Neuronal stem cell (in vitro differentiated cells): ENCODE results near the gene HS6ST3.
A peak's percentile ranks its signal among the peaks of the same experiment; 100 is the strongest.

ENCODE experiments used
- DNase-seq: peaks from one replicate; pipeline ENCODE4 v3.0.0-alpha.2; 2013; ENCODE audit warnings: low spot score
- H2AFZ ChIP-seq: one replicate; pipeline ENCODE4 v1.6.1; 2013; ENCODE audit warnings: mild to moderate bottlenecking, low read length, inconsistent platforms
- H2AK5ac ChIP-seq: 2 replicates; pipeline ENCODE4 v1.6.1; 2013; ENCODE audit warnings: low read depth, mild to moderate bottlenecking, inconsistent platforms, low read length, moderate library complexity, mixed read lengths
- H2BK120ac ChIP-seq: 2 replicates; pipeline ENCODE4 v1.6.1; 2013; ENCODE audit warnings: low read depth, mild to moderate bottlenecking, inconsistent platforms, low read length, moderate library complexity, mixed read lengths
- H2BK12ac ChIP-seq: one replicate; pipeline ENCODE4 v1.6.1; 2013; ENCODE audit warnings: low read length, inconsistent platforms
- H2BK15ac ChIP-seq: 2 replicates; pipeline ENCODE4 v1.6.1; 2013; ENCODE audit warnings: mild to moderate bottlenecking, low read length, inconsistent platforms, mixed read lengths
- H2BK5ac ChIP-seq: one replicate; pipeline ENCODE4 v1.6.1; 2013; ENCODE audit warnings: inconsistent platforms, mild to moderate bottlenecking, low read length, moderate library complexity
- H3K14ac ChIP-seq: one replicate; pipeline ENCODE4 v1.6.1; 2013; ENCODE audit warnings: low read length, inconsistent platforms
- H3K18ac ChIP-seq: 2 replicates; pipeline ENCODE4 v1.6.1; 2013; ENCODE audit warnings: low read length, inconsistent platforms
- H3K23ac ChIP-seq: 2 replicates; pipeline ENCODE4 v1.6.1; 2013; ENCODE audit warnings: low read depth, mild to moderate bottlenecking, mixed read lengths, low read length, inconsistent platforms; ENCODE audit not compliant: poor library complexity
- H3K27ac ChIP-seq: replicated peaks from 3 replicates; pipeline ENCODE4 v1.5.1; 2013; ENCODE audit warnings: low read length, inconsistent platforms
- H3K27me3 ChIP-seq, 3 experiments: 2 replicates each; pipeline ENCODE4 v1.6.1; 2013; ENCODE audit warnings: low read length in 3 of 3, mild to moderate bottlenecking in 2 of 3, inconsistent platforms in 1 of 3, low read depth in 1 of 3, mixed read lengths in 1 of 3, moderate library complexity in 1 of 3; ENCODE audit not compliant: control insufficient read depth in 3 of 3, insufficient read depth in 3 of 3
- H3K36me3 ChIP-seq, 2 donors: replicated peaks in 1 of 2; 2 replicates each; pipeline ENCODE4 v1.6.1; 2013; ENCODE audit warnings: low read length in 2 of 2; ENCODE audit not compliant: control insufficient read depth in 2 of 2, insufficient read depth in 2 of 2
- H3K4ac ChIP-seq: 2 replicates; pipeline ENCODE4 v1.6.1; 2013; ENCODE audit warnings: inconsistent platforms, mild to moderate bottlenecking, low read length, moderate library complexity
- H3K4me1 ChIP-seq, 2 donors: 1 replicate in 1 of 2; 2 replicates in 1 of 2; pipeline ENCODE4 v1.6.1; 2013; ENCODE audit warnings: low read length in 2 of 2, low read depth in 1 of 2; ENCODE audit not compliant: control insufficient read depth in 2 of 2, insufficient read depth in 1 of 2
- H3K4me2 ChIP-seq: one replicate; pipeline ENCODE4 v1.6.1; 2013; ENCODE audit warnings: mild to moderate bottlenecking, low read length, inconsistent platforms; ENCODE audit not compliant: insufficient read depth, poor library complexity, severe bottlenecking
- H3K4me3 ChIP-seq, 2 donors: 2 replicates each; pipeline ENCODE4 v1.5.1; 2013; ENCODE audit warnings: low read length in 2 of 2, mild to moderate bottlenecking in 2 of 2, inconsistent platforms in 1 of 2, moderate library complexity in 1 of 2
- H3K79me1 ChIP-seq: one replicate; pipeline ENCODE4 v1.6.1; 2013; ENCODE audit warnings: low read depth, mild to moderate bottlenecking, inconsistent platforms, low read length, moderate library complexity
- H3K9ac ChIP-seq: one replicate; pipeline ENCODE4 v1.6.1; 2013; ENCODE audit warnings: mild to moderate bottlenecking, low read depth, low read length, inconsistent platforms; ENCODE audit not compliant: poor library complexity
- H3K9me3 ChIP-seq, 2 donors: replicated peaks in 1 of 2; 2 replicates each; pipeline versions ENCODE3 to v1.6.1; 2013; ENCODE audit warnings: low read length in 2 of 2, mild to moderate bottlenecking in 2 of 2, inconsistent platforms in 1 of 2, low read depth in 1 of 2, mixed read lengths in 1 of 2, moderate library complexity in 1 of 2; ENCODE audit not compliant: control insufficient read depth in 2 of 2, insufficient read depth in 1 of 2
- H4K8ac ChIP-seq: one replicate; pipeline ENCODE4 v1.6.1; 2013; ENCODE audit warnings: low read depth, mild to moderate bottlenecking, inconsistent platforms, low read length, moderate library complexity
- H4K91ac ChIP-seq: one replicate; pipeline ENCODE4 v1.6.1; 2013; ENCODE audit warnings: low read length, low read depth, mild to moderate bottlenecking, inconsistent platforms; ENCODE audit not compliant: poor library complexity
- WGBS, 2 donors: extraction: QIAGEN DNeasy Blood & Tissue Kit; methylation state at CpG; one replicate each; pipeline ENCODE4 v1.1.7; 2013; ENCODE audit warnings: missing lambda C conversion rate in 2 of 2, mixed read lengths in 1 of 2; ENCODE audit not compliant: insufficient read length in 2 of 2, insufficient replicate concordance in 1 of 2; ENCODE audit errors: extremely low coverage in 2 of 2; 5-methylcytosine and 5-hydroxymethylcytosine counted together

The HS6ST3 gene

GRCh38 chr13:96474181-96474557, 384.3 kb downstream of the HS6ST3 start:
- Histone ChIP-seq H2AFZ (no peak overlapping the region), H3K23ac (no peak overlapping the region), H3K27ac (no peak overlapping the region), H3K9ac (no peak overlapping the region), H2BK12ac (no peak overlapping the region), H2BK5ac (no peak overlapping the region), H3K4me3 (no peak overlapping the region), H3K27me3 (no peaks in the 10 kb centered on the region), H2BK15ac (no peak overlapping the region), H3K4me1 (peaks cover 6 to 9% of the 10 kb centered on the region in 2 donors), H3K36me3 (no peaks in the 10 kb centered on the region), H3K9me3 (no peaks in the 10 kb centered on the region), H4K91ac (no peak overlapping the region), H3K4ac (no peak overlapping the region), H3K14ac (no peak overlapping the region), H3K18ac (no peak overlapping the region), H3K4me2 (no peak overlapping the region), H2AK5ac (no peak overlapping the region), H3K79me1 (no peaks in the 10 kb centered on the region), H4K8ac (no peak overlapping the region), H2BK120ac (no peak overlapping the region)
- no peak for DNase-seq
- WGBS, 2 donors, result no CpG with 5 or more reads among the region's 7 CpGs

DNA sequence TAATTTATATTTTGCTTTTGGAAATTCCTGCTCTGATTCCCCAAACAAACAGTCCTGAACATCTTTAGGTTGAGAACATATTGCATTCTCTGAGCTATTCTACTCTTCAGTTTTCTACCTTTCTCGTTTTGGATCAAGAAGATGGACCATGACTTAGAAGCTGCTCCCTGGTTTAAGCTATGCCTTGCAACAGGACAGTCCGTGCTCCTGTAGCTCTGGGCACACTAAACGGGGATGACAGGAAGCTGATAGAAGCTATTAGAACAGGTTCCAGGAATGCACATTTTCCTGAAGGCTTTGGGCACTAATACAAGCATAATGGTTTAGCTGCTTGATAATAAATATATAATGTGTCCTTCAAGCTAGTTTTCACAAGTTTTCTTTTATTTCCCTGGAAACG, 385.2 kb downstream of the HS6ST3 start:
- Histone ChIP-seq H3K9ac (no peak overlapping the region), H2AFZ (no peak overlapping the region), H3K4me2 (no peak overlapping the region), H3K36me3 (no peaks in the 10 kb centered on the region), H3K4me3 (no peak overlapping the region), H4K91ac (no peak overlapping the region), H2BK120ac (no peak overlapping the region), H3K4ac (no peak overlapping the region), H3K9me3 (no peaks in the 10 kb centered on the region), H2BK12ac (no peak overlapping the region), H3K27me3 (no peaks in the 10 kb centered on the region), H3K23ac (no peak overlapping the region), H2BK15ac (no peak overlapping the region), H3K79me1 (no peaks in the 10 kb centered on the region), H2BK5ac (no peak overlapping the region), H3K14ac (no peak overlapping the region), H3K18ac (no peak overlapping the region), H2AK5ac (no peak overlapping the region), H3K27ac (no peak overlapping the region), H4K8ac (no peak overlapping the region), H3K4me1 (peaks cover 6 to 9% of the 10 kb centered on the region in 2 donors)
- no peak for DNase-seq
- WGBS, 2 donors, result no CpG with 5 or more reads among the region's 4 CpGs

DNA sequence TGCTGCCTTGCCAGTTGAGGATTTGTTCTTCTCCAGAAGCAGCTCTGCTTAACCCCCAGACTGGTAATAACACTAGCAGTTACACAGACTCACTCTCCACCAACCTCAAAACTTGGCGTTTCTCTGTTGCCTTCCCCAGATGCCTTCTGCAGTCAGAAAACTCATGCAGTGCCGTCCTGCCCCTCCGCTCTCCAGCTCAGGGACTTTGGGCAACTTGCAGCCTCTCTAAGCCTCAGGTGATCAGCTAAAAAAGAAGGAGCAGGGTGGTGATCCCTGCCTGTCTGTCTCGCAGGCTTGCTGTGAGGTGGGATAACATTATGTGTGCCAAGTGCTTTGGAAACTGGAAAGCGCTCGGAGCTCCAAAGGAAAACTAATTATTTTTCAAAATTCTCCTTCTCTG, 391.6 kb downstream of the HS6ST3 start:
- no peak overlapping the region for H4K8ac ChIP-seq
- WGBS, 2 donors, result no CpG with 5 or more reads among the region's 6 CpGs
- no peak overlapping the region for H2AK5ac ChIP-seq
- no peak for DNase-seq
- no peak overlapping the region for H3K4me3 ChIP-seq
- no peak overlapping the region for H4K91ac ChIP-seq
- H3K9me3 ChIP-seq, result no peaks in the 10 kb centered on the region
- H3K23ac ChIP-seq, result no peak overlapping the region
- H3K36me3 ChIP-seq, result no peaks in the 10 kb centered on the region
- H3K27me3 ChIP-seq, result no peaks in the 10 kb centered on the region
- H2AFZ ChIP-seq, result no peak overlapping the region
- no peak overlapping the region for H3K14ac ChIP-seq
- no peaks in the 10 kb centered on the region for H3K79me1 ChIP-seq
- peaks cover 0 to 5% of the 10 kb centered on the region in 2 donors for H3K4me1 ChIP-seq
- H2BK15ac ChIP-seq, result no peak overlapping the region
- H3K4ac ChIP-seq, result no peak overlapping the region
- no peak overlapping the region for H3K9ac ChIP-seq
- H2BK5ac ChIP-seq, result no peak overlapping the region
- H3K27ac ChIP-seq, result no peak overlapping the region
- peak overlapping the region; percentile 42 for H3K18ac ChIP-seq
- no peak overlapping the region for H3K4me2 ChIP-seq
- H2BK12ac ChIP-seq, result no peak overlapping the region
- H2BK120ac ChIP-seq, result no peak overlapping the region

DNA sequence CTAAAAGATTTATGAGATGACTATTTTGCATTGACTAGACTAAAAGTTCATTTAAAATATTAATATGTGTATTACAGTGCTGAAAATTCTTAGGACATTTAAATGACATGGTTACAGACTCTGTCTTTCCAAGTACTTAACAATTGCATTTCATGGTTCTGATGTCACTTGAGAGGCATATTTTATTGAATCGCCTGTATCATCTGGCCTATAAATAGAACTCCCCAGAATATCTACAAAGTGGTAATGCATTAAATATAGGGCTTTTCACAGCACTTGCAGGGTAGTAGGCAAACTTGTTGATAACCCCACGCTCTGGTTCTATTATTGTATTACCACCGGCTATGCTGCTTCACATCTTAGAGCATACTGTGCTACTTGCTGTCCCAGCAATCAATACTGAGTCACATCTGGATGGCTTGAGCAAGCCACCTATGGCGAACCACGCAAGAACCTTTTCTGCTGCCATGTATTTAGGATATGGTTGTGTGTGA, 400.6 kb downstream of the HS6ST3 start:
- Histone ChIP-seq H3K4me2 (no peak overlapping the region), H3K27ac (no peak overlapping the region), H2BK120ac (no peak overlapping the region), H3K14ac (no peak overlapping the region), H2BK5ac (no peak overlapping the region), H3K18ac (no peak overlapping the region), H3K9me3 (no peaks in the 10 kb centered on the region), H3K27me3 (no peaks in the 10 kb centered on the region), H2BK12ac (no peak overlapping the region), H2AFZ (no peak overlapping the region), H3K4ac (no peak overlapping the region), H4K8ac (no peak overlapping the region), H2BK15ac (no peak overlapping the region), H3K4me3 (no peak overlapping the region), H3K9ac (no peak overlapping the region), H4K91ac (no peak overlapping the region), H3K23ac (no peak overlapping the region), H2AK5ac (no peak overlapping the region), H3K36me3 (no peaks in the 10 kb centered on the region), H3K79me1 (no peaks in the 10 kb centered on the region), H3K4me1 (no peaks in the 10 kb centered on the region)
- WGBS, 2 donors, result no CpG with 5 or more reads among the region's 5 CpGs
- DNase-seq, result no peak
